ENCODE data around the gene CRACR2B. TPM values are rescaled to one million over a fixed set of nuclear protein-coding genes. Genes with fewer than 3 reads are reported as not detected.

Gene CRACR2B
- total and polyA plus RNA-seq, 2 of the 8 experiments (the other 6 are each of a cell fraction or from before 2014, with no cell fraction given), result 18.2 to 26.4 TPM

DNA sequence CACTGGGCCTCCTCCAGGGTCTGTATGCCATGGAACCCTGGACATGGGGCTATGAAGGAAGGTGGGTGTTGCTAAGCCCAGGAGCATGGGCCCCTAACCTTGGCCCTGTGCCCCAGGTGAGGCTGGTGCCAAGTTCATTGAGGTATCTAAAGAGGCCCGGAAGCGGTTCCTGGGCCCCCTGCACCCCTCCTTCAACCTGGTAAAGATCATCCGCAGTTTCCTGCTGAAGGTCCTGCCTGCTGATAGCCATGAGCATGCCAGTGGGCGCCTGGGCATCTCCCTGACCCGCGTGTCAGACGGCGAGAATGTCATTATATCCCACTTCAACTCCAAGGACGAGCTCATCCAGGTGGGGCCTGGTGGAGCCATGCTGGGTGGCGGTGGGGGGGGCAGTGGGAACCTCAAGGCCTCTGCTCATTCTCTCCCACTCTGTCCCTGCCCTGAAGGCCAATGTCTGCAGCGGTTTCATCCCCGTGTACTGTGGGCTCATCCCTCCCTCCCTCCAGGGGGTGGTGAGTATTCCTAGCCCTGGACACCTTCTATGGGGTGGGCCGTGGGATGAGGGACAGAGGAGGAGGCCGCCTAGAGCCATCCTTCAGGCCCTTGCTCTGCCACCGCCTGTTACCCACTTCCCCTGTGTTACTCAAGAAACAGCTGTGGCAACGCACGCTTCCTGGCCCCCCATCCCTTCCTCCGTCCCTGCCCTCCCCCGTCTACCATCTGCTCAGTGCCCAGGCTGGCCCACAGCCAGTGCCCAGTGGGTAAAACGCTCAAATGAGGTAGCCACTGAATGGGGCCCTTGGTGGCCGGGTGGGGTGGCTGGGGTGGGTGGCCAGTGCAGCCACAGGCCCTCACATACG lies 6.0 kb upstream of the CRACR2B start:
- Histone ChIP-seq H3K14ac (ENCODE audit: insufficient read length) (no peak overlapping the region), H2BK5ac (ENCODE audit: low read depth, low read length) (no peak overlapping the region), H3K27ac (ENCODE audit: low read depth, low read length) (no peak overlapping the region), H3K4me3 (ENCODE audit: extremely low read depth in 1 of 4, insufficient read depth in 2 of 4, low read depth in 3 of 4, low read length in 4 of 4) (no peak overlapping the region), H3K4ac (replicated peaks; ENCODE audit: insufficient read length, low read depth, low read length) (no peak overlapping the region), H2BK120ac (replicated peaks; ENCODE audit: low read depth, low read length) (no peak overlapping the region), H3K23me2 (ENCODE audit: low read depth, low read length) (peaks cover 8% of the 10 kb centered on the region; the same call in 1 of the 2 replicates), H3K9me3 (ENCODE audit: insufficient read depth in 2 of 2, low read depth in 1 of 2, low read length in 1 of 2) (no peaks in the 10 kb centered on the region), H3K23ac (ENCODE audit: insufficient read length) (no peak overlapping the region), H4K20me1 (replicated peaks in 1 of 2; ENCODE audit: control insufficient read depth in 1 of 2, insufficient read depth in 2 of 2, low read length in 2 of 2) (peaks cover 0 to 14% of the 10 kb centered on the region in 2 experiments), H3K36me3 (ENCODE audit: control insufficient read depth in 2 of 4, insufficient read depth in 4 of 4, low read length in 3 of 4) (peaks cover 0 to 10% (median 1%) of the 10 kb centered on the region in 4 experiments; a peak in 1 of 8 replicates), H2AFZ (ENCODE audit: low read length) (no peak overlapping the region), H2BK15ac (ENCODE audit: low read length) (no peak overlapping the region), H4K8ac (ENCODE audit: extremely low read depth, insufficient read depth, low read length) (no peak overlapping the region), H3K79me2 (ENCODE audit: control insufficient read depth in 1 of 2, insufficient read depth in 2 of 2, low read length in 2 of 2) (peaks cover 0 to 5% of the 10 kb centered on the region in 2 experiments; a peak in 1 of 4 replicates), H3K9ac (replicated peaks in 1 of 4; ENCODE audit: extremely low read depth in 1 of 4, low read depth in 3 of 4, low read length in 3 of 4) (no peak overlapping the region), H4K91ac (replicated peaks; ENCODE audit: insufficient read length, low read length) (no peak overlapping the region), H3K4me1 (replicated peaks in 1 of 4; ENCODE audit: control insufficient read depth in 3 of 4, insufficient read depth in 4 of 4, low read length in 3 of 4) (peaks cover 0 to 15% (median 9%) of the 10 kb centered on the region in 4 experiments; a peak in 5 of 7 replicates), H3K18ac (ENCODE audit: extremely low read depth, low read length) (no peak overlapping the region), H3K4me2 (ENCODE audit: insufficient read depth in 1 of 2, low read depth in 2 of 2, low read length in 2 of 2) (no peak overlapping the region), H3K56ac (replicated peaks; ENCODE audit: insufficient read length, low read depth, low read length) (no peak overlapping the region), H3K27me3 (replicated peaks in 1 of 4; ENCODE audit: control insufficient read depth in 3 of 4, extremely low read depth in 1 of 4, insufficient read depth in 3 of 4, low read length in 3 of 4) (no peaks in the 10 kb centered on the region; a peak in 2 of 7 replicates), H4K5ac (ENCODE audit: insufficient read length, low read depth, low read length) (no peak overlapping the region), H2BK12ac (ENCODE audit: low read depth, low read length) (0 out of 2 replicates have a peak overlapping the region, but pooled peaks have one; percentile 27), H3K79me1 (ENCODE audit: low read depth, low read length) (peaks cover 8% of the 10 kb centered on the region), H2BK20ac (ENCODE audit: low read length) (no peak overlapping the region), H2AK5ac (ENCODE audit: low read depth, low read length) (no peak overlapping the region)
- DNase-seq (ENCODE audit: low read depth in 1 of 2, low spot score in 2 of 2) (no peak), FAIRE-seq (no peak)
- POLR2A ChIA-PET (ENCODE audit: partially characterized antibody), result interaction anchor here (40.4 to 53.0 kb wide), 2 partner anchors 8 to 11 kb away, joined by 1917 read pairs; partner anchors contain the start of genes CD151, CEND1, CRACR2B and PIDD1
- CTCF ChIA-PET (ENCODE audit: partially characterized antibody), result interaction anchor here (0.7 to 1.7 kb wide), 6 partner anchors 21 to 272 kb away, joined by 3 to 4 read pairs (median 3); no protein-coding TSS in a partner anchor
- TF ChIP-seq HDAC6 (IDR thresholded peaks at IDR 0.05; ENCODE audit: low read depth, low read length), result no peak
- no peak for TF ChIP-seq YY1 (IDR thresholded peaks at IDR 0.05; ENCODE audit: low read depth, low read length)
- no peak for TF ChIP-seq BCL11A (IDR thresholded peaks at IDR 0.05; ENCODE audit: low read depth in 2 of 2, low read length in 2 of 2)
- no peak for TF ChIP-seq SP4 (IDR thresholded peaks at IDR 0.05; ENCODE audit: low read length)
- TF ChIP-seq EZH2 (IDR thresholded peaks at IDR 0.05; ENCODE audit: low read depth, low read length, severe bottlenecking), result no peak
- no peak for TF ChIP-seq ASH2L (IDR thresholded peaks at IDR 0.05; ENCODE audit: low read length)
- no peak for TF ChIP-seq RBBP5 (IDR thresholded peaks at IDR 0.05; ENCODE audit: borderline replicate concordance, low read depth, low read length)
- no peak for TF ChIP-seq TEAD4 (IDR thresholded peaks at IDR 0.05; ENCODE audit: low read depth, low read length)
- TF ChIP-seq RNF2 (IDR thresholded peaks at IDR 0.05; ENCODE audit: borderline replicate concordance, low read depth, low read length, missing control alignments, poor library complexity, severe bottlenecking), result no peak
- TF ChIP-seq RAD21 (IDR thresholded peaks at IDR 0.05 in 1 of 2, conservative IDR thresholded peaks at IDR 0.05 in 1 of 2; ENCODE audit: low read depth in 2 of 2, low read length in 2 of 2), result no peak
- TF ChIP-seq GABPA (IDR thresholded peaks at IDR 0.05; ENCODE audit: borderline replicate concordance, insufficient read depth, low read length), result no peak
- 94% methylated on average over 16 of the region's 22 CpGs; no CpG with 5 or more reads in 1 of the 2 experiments for WGBS, 2 experiments (ENCODE audit: extremely low coverage in 1 of 2, insufficient coverage in 1 of 2, insufficient read length in 1 of 2, insufficient replicate concordance in 2 of 2, low coverage in 1 of 2, low lambda C conversion rate in 2 of 2, missing lambda C conversion rate in 1 of 2)

Measured in H1 (cell line).